Breast epithelium (tissue), 4 donors: ENCODE measurements around the gene JMY. TPM values are rescaled to one million over a fixed set of nuclear protein-coding genes. Genes with fewer than 3 reads are reported as not detected.
"Not testable (repeated sequence)": the region's sequence is repeated elsewhere in the genome, so short reads cannot be mapped to it uniquely, and the experiment has no call there.

ENCODE experiments used
- DNase-seq, 2 donors: peaks; one replicate each; pipeline ENCODE4 v3.0.0-alpha.2; 2019; ENCODE audit warnings: low spot score in 2 of 2
- H3K27ac ChIP-seq, 2 donors: fragments of 200-600 bp; sonication (generic) in 1 of 2; one replicate each; pipeline ENCODE4 v1.5.1; 2016 to 2019; ENCODE audit warnings: mild to moderate bottlenecking in 1 of 2
- H3K27me3 ChIP-seq, 2 donors: fragments of 200-600 bp; sonication (generic) in 1 of 2; one replicate each; pipeline versions ENCODE4 v1.5.1 to v1.6.0; 2017 to 2019; ENCODE audit warnings: control low read depth in 1 of 2, mild to moderate bottlenecking in 1 of 2
- H3K36me3 ChIP-seq: fragments of 200-600 bp; one replicate; pipeline ENCODE4 v1.5.1; 2019
- H3K4me1 ChIP-seq, 2 donors: fragments of 200-600 bp; sonication (generic); one replicate each; pipeline ENCODE4 v1.5.1; 2016 to 2019; ENCODE audit warnings: control low read depth in 1 of 2
- H3K4me3 ChIP-seq, 3 donors: fragments of 200-600 bp; sonication (generic); 1 replicate in 2 of 3; 2 replicates in 1 of 3; pipeline ENCODE4 v1.5.1; 2016 to 2019; ENCODE audit warnings: mild to moderate bottlenecking in 3 of 3, moderate library complexity in 2 of 3
- H3K9me3 ChIP-seq, 2 donors: fragments of 200-600 bp; sonication (generic) in 1 of 2; one replicate each; pipeline ENCODE4 v1.5.1; 2016 to 2019; ENCODE audit warnings: control low read depth in 1 of 2
- CTCF ChIP-seq, 3 donors: fragments of 450-650 bp; IDR thresholded peaks; one replicate each; pipeline ENCODE4 v1.5.1; 2016 to 2017; ENCODE audit warnings: antibody characterized with exemption in 3 of 3, mild to moderate bottlenecking in 3 of 3, moderate library complexity in 3 of 3
- POLR2A ChIP-seq: fragments of 450-650 bp; IDR thresholded peaks from one replicate; pipeline ENCODE4 v1.6.1; 2016; ENCODE audit warnings: antibody characterized with exemption, mild to moderate bottlenecking, moderate library complexity
- POLR2AphosphoS5 ChIP-seq, 3 donors: sonication (generic); formaldehyde crosslinking; IDR thresholded peaks; one replicate each; pipeline ENCODE4 v1.6.1; 2017; ENCODE audit warnings: antibody characterized with exemption in 3 of 3
- intact Hi-C: fragments of 100-400 bp; cut with DNase I; formaldehyde crosslinking; loops from one replicate; pipeline ENCODE4 v1.15.1; 2023; ENCODE audit warnings: low total_unique reads
- total RNA-seq, 3 donors: library from RNA; depleted of rRNA; stranded (reverse); fragments of >200 nt; gene quantifications; one replicate each; pipeline ENCODE4 v1.1.0, GENCODE V29; 2016

The JMY gene
- total RNA-seq, 3 donors from 2014 or later: 15.8 to 29.9 (median 16.1) TPM

- Histone ChIP-seq H3K4me1 (peaks cover 0 to 4% of the 10 kb centered on the region in 2 donors), H3K27ac (no peak overlapping the region), H3K9me3 (no peaks in the 10 kb centered on the region), H3K4me3 (no peak overlapping the region), H3K36me3 (no peaks in the 10 kb centered on the region), H3K27me3 (no peaks in the 10 kb centered on the region)
- no peak for TF ChIP-seq POLR2A
- no peak for DNase-seq
- intact Hi-C loops: no loop called here
Measured at GRCh38 chr5:79243224-79243623, 7.3 kb downstream of the JMY start.

GRCh38 chr5:79254067-79254466 lies 18.1 kb downstream of the JMY start:
- H3K9me3 ChIP-seq, intact Hi-C loops, DNase-seq, H3K36me3 ChIP-seq, H3K4me1 ChIP-seq, H3K4me3 ChIP-seq, H3K27ac ChIP-seq, H3K27me3 ChIP-seq: not testable (repeated sequence)

- no peak overlapping the region for H3K27ac ChIP-seq
- intact Hi-C loops: no loop called here
- no peaks in the 10 kb centered on the region for H3K9me3 ChIP-seq
- H3K36me3 ChIP-seq: no peaks in the 10 kb centered on the region
- no peak for DNase-seq
- H3K4me1 ChIP-seq: no peaks in the 10 kb centered on the region
- H3K27me3 ChIP-seq: no peaks in the 10 kb centered on the region
- TF ChIP-seq POLR2A (no peak), CTCF (IDR thresholded peaks at IDR 0.05) (peak in 1 of 3 donors; percentile 15), POLR2AphosphoS5 (IDR thresholded peaks at IDR 0.05) (no peak)
- no peak overlapping the region for H3K4me3 ChIP-seq
Measured at GRCh38 chr5:79255786-79256557, 20.0 kb downstream of the JMY start.

- Histone ChIP-seq H3K27ac (no peak overlapping the region), H3K4me3 (no peak overlapping the region), H3K4me1 (no peaks in the 10 kb centered on the region), H3K9me3 (no peaks in the 10 kb centered on the region), H3K36me3 (no peaks in the 10 kb centered on the region), H3K27me3 (no peaks in the 10 kb centered on the region)
- no peak for TF ChIP-seq CTCF (IDR thresholded peaks at IDR 0.05)
- no peak for TF ChIP-seq POLR2A
- TF ChIP-seq POLR2AphosphoS5 (IDR thresholded peaks at IDR 0.05): no peak
- no peak for DNase-seq
- intact Hi-C loops: no loop called here
Measured at GRCh38 chr5:79256563-79256962, 20.6 kb downstream of the JMY start.

GRCh38 chr5:79257314-79257713 lies 21.4 kb downstream of the JMY start:
- Histone ChIP-seq H3K27ac (no peak overlapping the region), H3K4me3 (no peak overlapping the region), H3K4me1 (no peaks in the 10 kb centered on the region), H3K36me3 (no peaks in the 10 kb centered on the region), H3K27me3 (no peaks in the 10 kb centered on the region), H3K9me3 (no peaks in the 10 kb centered on the region)
- intact Hi-C loops: no loop called here
- TF ChIP-seq CTCF (IDR thresholded peaks at IDR 0.05) (no peak), POLR2AphosphoS5 (IDR thresholded peaks at IDR 0.05) (no peak), POLR2A (no peak)
- no peak for DNase-seq

DNA sequence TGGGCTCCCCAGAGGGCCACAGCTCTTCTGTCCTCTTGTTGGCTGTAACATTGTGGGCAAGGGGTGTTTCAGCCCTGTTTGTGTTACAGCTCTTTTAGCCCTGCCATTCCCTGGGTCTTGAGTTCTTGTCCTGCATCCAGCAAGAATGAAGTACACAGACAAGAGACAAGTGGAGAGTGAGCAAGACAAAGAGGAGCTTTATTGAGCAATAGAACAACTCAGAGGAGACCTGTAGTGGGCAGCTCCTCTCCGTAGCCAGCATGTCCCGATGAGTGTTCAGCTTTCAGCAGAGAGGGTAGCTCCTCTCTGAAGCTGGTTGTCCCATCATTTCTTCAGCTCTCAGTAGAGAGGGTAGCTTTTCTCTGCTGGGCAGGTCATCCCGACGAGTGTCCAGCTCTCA lies 22.9 kb downstream of the JMY start:
- intact Hi-C loops: no loop called here
- H3K27ac ChIP-seq: no peak overlapping the region
- H3K9me3 ChIP-seq: no peaks in the 10 kb centered on the region
- no peaks in the 10 kb centered on the region for H3K4me1 ChIP-seq
- DNase-seq: no peak
- no peaks in the 10 kb centered on the region for H3K27me3 ChIP-seq
- no peaks in the 10 kb centered on the region for H3K36me3 ChIP-seq
- H3K4me3 ChIP-seq: no peak overlapping the region
- TF ChIP-seq CTCF (IDR thresholded peaks at IDR 0.05): no peak
